GM12865 (cell line): ENCODE results near the gene MECR.
"Not testable (repeated sequence)": the region's sequence is repeated elsewhere in the genome, so short reads cannot be mapped to it uniquely, and the experiment has no call there.

Source experiments
- DNase-seq: peaks from one replicate; pipeline ENCODE4 v3.0.0; 2010; ENCODE audit warnings: low read depth
- H3K4me3 ChIP-seq: 2 replicates; pipeline ENCODE4 v1.5.1; 2011; ENCODE audit warnings: mild to moderate bottlenecking, low read depth, low read length, control low read depth
- CTCF ChIP-seq: IDR thresholded peaks from 2 replicates; pipeline ENCODE4 v1.5.1; 2011; ENCODE audit warnings: low read length, control low read depth, low read depth, inconsistent platforms; ENCODE audit not compliant: insufficient read depth; ENCODE audit errors: missing control alignments

Gene MECR

GRCh38 chr1:29230204-29230552, 556 bp downstream of the MECR start:
- no peak for TF ChIP-seq CTCF
- peak overlapping the region; percentile 81 for H3K4me3 ChIP-seq
- no peak for DNase-seq

- no peak for DNase-seq
- H3K4me3 ChIP-seq, result no peak overlapping the region
- TF ChIP-seq CTCF, result no peak
Observed at GRCh38 chr1:29227511-29227910, 3.2 kb downstream of the MECR start.

GRCh38 chr1:29225361-29225760, 5.4 kb downstream of the MECR start:
- TF ChIP-seq CTCF, result no peak
- H3K4me3 ChIP-seq, result no peak overlapping the region
- no peak for DNase-seq

GRCh38 chr1:29224356-29224837, 6.3 kb downstream of the MECR start:
- no peak for DNase-seq
- no peak overlapping the region for H3K4me3 ChIP-seq
- TF ChIP-seq CTCF, result no peak

GRCh38 chr1:29223521-29223920, 7.2 kb downstream of the MECR start:
- H3K4me3 ChIP-seq, result no peak overlapping the region
- DNase-seq, result no peak
- no peak for TF ChIP-seq CTCF

- no peak overlapping the region for H3K4me3 ChIP-seq
- DNase-seq, result no peak
- TF ChIP-seq CTCF, result no peak
Observed at GRCh38 chr1:29222686-29223085, 8.0 kb downstream of the MECR start.

- not testable (repeated sequence) for DNase-seq, H3K4me3 ChIP-seq
Observed at GRCh38 chr1:29222260-29222659, 8.5 kb downstream of the MECR start.

GRCh38 chr1:29221296-29221695, 9.4 kb downstream of the MECR start:
- TF ChIP-seq CTCF, result no peak
- no peak overlapping the region for H3K4me3 ChIP-seq
- no peak for DNase-seq
